Lower lobe of right lung (tissue), 2 donors: ENCODE data around the gene STK17A. TPM values are rescaled to one million over a fixed set of nuclear protein-coding genes. Genes with fewer than 3 reads are reported as not detected.
"Not testable (repeated sequence)": the region's sequence is repeated elsewhere in the genome, so short reads cannot be mapped to it uniquely, and the experiment has no call there.

ENCODE experiments used
- ATAC-seq, 2 donors: fragments of 200-7000 bp; cut with Tn5 transposase; one replicate each; pipeline ENCODE4 v1.9.1; 2020 to 2022; ENCODE audit warnings: mild to moderate bottlenecking in 2 of 2, moderate library complexity in 2 of 2
- DNase-seq: peaks from one replicate; pipeline ENCODE4 v3.0.0-alpha.2; 2020
- H3K27ac ChIP-seq: fragments of 200-600 bp; one replicate; pipeline ENCODE4 v1.8.0; 2022
- H3K27me3 ChIP-seq: fragments of 200-600 bp; one replicate; pipeline ENCODE4 v1.8.0; 2022; ENCODE audit warnings: low read depth
- H3K36me3 ChIP-seq: fragments of 200-600 bp; one replicate; pipeline ENCODE4 v1.8.0; 2022; ENCODE audit warnings: mild to moderate bottlenecking
- H3K4me1 ChIP-seq: fragments of 200-600 bp; one replicate; pipeline ENCODE4 v1.8.0; 2022
- H3K4me3 ChIP-seq: fragments of 200-600 bp; one replicate; pipeline ENCODE4 v1.8.0; 2022; ENCODE audit warnings: mild to moderate bottlenecking
- H3K9me3 ChIP-seq: fragments of 200-600 bp; one replicate; pipeline ENCODE4 v1.8.0; 2022
- intact Hi-C: fragments of 100-400 bp; cut with DNase I; formaldehyde crosslinking; loops from one replicate; pipeline ENCODE4 v1.11.0; 2022
- total RNA-seq: library from RNA; stranded (reverse); fragmentation: NEBNext Ultra II Directional; extraction: Animal tissue kit (Norgen Biotek cat#: 25700); gene quantifications from one replicate; pipeline ENCODE4 v1.2.1, GENCODE V29; 2021
- TF ChIP-seq, protein P1 (sequence below): fragments of 200-600 bp; IDR thresholded peaks from one replicate; pipeline ENCODE4 v1.8.0; 2022; ENCODE audit warnings: antibody characterized with exemption, mild to moderate bottlenecking
- donor health status: DM: no; HTN: yes; CAD: no; lungs with severe emphysema.

The STK17A gene
- total RNA-seq, 1 donor from 2014 or later = 27.1 TPM

DNA sequence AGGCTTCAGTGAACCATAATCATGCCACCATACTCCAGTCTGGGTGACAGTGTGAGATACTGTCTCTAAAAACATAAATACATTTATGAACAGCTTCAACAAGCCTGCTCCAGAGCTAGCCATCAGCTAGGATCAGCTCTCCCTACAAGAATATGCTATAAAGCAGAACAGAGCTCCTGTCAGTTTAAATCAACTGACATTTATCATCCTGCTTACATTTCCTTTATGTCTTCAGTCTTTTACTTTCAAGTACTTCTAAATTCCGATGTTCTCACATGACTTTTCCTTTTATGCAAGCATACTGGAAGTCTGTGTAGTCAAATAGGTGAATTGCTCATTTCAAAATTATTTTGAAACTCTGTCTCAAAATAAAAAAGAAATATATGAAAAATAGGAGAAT is 81.8 kb downstream of the STK17A start:
- ATAC-seq (no peak), DNase-seq (no peak)
- Histone ChIP-seq H3K9me3 (no peaks in the 10 kb centered on the region), H3K27me3 (no peaks in the 10 kb centered on the region), H3K4me3 (no peak overlapping the region), H3K36me3 (no peaks in the 10 kb centered on the region), H3K27ac (no peak overlapping the region), H3K4me1 (no peaks in the 10 kb centered on the region)
- TF ChIP-seq, protein P1, sequence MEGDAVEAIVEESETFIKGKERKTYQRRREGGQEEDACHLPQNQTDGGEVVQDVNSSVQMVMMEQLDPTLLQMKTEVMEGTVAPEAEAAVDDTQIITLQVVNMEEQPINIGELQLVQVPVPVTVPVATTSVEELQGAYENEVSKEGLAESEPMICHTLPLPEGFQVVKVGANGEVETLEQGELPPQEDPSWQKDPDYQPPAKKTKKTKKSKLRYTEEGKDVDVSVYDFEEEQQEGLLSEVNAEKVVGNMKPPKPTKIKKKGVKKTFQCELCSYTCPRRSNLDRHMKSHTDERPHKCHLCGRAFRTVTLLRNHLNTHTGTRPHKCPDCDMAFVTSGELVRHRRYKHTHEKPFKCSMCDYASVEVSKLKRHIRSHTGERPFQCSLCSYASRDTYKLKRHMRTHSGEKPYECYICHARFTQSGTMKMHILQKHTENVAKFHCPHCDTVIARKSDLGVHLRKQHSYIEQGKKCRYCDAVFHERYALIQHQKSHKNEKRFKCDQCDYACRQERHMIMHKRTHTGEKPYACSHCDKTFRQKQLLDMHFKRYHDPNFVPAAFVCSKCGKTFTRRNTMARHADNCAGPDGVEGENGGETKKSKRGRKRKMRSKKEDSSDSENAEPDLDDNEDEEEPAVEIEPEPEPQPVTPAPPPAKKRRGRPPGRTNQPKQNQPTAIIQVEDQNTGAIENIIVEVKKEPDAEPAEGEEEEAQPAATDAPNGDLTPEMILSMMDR = no peak
- intact Hi-C loops = no loop called here

DNA sequence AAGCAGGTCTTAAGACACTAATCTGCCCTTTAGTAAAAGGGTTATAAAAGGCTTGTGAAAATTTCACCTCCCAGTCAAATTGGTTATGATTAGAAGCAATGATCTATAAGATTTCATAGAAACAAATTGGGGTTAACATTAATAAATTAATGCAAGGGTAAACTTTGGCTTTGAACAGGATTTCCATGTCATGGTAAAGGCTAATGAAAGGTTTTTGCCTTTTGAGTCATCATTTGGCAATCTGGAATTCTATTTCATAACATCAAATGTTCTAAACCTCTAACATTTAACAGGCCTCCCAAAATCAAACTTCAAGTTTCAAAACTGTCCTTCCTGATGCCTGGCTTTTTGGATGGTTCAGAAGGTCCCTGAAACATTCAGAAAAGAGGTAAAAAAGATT is 84.0 kb downstream of the STK17A start:
- ATAC-seq (no peak), DNase-seq (no peak)
- H3K9me3 ChIP-seq = no peaks in the 10 kb centered on the region
- no peaks in the 10 kb centered on the region for H3K36me3 ChIP-seq
- H3K27me3 ChIP-seq = no peaks in the 10 kb centered on the region
- no peak overlapping the region for H3K27ac ChIP-seq
- TF ChIP-seq, protein P1 = no peak
- H3K4me3 ChIP-seq = no peak overlapping the region
- intact Hi-C loops = no loop called here
- H3K4me1 ChIP-seq = no peaks in the 10 kb centered on the region

DNA sequence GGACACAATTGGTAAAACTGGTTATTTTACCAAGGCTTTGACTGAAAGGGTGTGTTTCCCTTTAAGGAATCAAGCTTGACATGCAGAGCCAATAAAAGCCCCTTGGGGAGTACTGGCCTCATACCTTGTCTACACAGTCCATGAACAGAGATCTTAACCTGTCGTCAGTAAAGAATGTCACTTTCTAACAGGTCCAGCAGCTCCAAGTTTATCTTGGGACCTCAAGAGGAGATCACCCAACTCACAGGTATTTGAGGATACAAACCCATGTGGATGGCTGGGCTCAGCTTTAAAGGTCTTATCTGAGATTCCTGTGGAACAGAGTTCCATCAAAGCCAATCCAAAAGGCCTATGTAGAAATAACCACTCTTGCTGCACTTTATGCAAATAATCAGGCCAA is 85.1 kb downstream of the STK17A start:
- H3K27ac ChIP-seq = no peak overlapping the region
- intact Hi-C loops = no loop called here
- no peak for ATAC-seq
- no peaks in the 10 kb centered on the region for H3K36me3 ChIP-seq
- no peaks in the 10 kb centered on the region for H3K4me1 ChIP-seq
- TF ChIP-seq, protein P1 = no peak
- no peak overlapping the region for H3K4me3 ChIP-seq
- no peaks in the 10 kb centered on the region for H3K27me3 ChIP-seq
- DNase-seq = no peak
- no peaks in the 10 kb centered on the region for H3K9me3 ChIP-seq

DNA sequence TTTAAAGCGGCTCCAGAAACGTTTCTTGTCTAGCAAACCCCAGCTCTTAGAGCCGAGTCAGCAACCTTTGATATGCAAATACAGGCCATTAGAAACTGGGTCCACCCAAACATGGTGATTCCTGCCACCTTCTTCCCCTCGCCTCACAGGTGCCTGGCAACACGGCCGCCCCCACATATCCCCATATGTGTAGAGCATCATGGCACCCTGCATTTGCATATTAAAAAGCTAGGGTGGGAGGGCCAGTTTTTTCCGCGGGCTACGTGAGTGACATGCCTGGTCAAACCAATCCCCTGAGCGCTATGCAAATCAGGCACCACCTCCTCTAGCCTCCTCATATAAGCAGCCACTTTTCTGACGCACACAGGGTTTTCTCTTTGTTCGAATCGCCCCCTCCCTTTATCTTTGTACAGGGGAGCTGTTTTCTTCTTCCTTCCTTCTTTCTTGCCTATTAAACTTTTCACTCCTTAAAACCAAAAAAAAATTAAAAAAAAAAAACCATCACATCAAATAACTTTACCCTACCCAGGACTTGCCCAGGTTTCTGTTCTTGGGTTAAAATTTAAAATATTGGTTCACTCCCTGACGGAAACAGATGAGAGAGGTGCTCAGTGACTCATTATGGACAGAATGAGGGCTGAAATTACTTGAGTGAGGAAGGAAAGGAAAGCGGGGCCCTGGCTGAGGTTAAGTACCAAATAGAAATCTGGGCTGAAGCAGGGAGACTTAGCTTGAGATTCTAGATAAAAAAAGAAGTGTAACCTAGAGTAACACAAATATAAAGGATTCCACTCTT is 86.6 kb downstream of the STK17A start:
- TF ChIP-seq, protein P1 = no peak
- peak in 1 of 2 donors; percentile 51 for ATAC-seq
- Histone ChIP-seq H3K27ac (no peak overlapping the region), H3K4me1 (peaks cover under 1% of the 10 kb centered on the region), H3K9me3 (no peaks in the 10 kb centered on the region), H3K4me3 (no peak overlapping the region), H3K27me3 (no peaks in the 10 kb centered on the region), H3K36me3 (no peaks in the 10 kb centered on the region)
- no peak for DNase-seq
- intact Hi-C loops = no loop called here

DNA sequence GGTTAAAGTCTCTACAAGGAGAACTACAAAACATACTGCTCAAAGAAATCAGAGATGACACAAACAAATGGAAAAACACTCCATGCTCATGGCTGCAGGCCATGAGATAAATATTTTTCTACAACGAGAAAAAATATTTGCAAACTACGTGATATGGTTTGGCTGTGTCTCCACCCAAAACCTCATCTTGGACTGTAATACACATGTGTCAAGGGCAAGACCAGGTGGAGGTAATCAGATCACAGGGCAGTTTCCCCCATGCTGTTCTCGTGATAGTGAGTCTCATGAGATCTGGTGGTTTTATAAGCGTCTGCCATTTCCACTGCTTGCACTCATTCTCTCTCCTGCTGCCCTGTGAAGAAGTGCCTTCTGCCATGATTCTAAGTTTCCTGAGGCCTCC is 88.6 kb downstream of the STK17A start:
- H3K36me3 ChIP-seq = no peaks in the 10 kb centered on the region
- TF ChIP-seq, protein P1 = no peak
- H3K4me1 ChIP-seq = peaks cover 4% of the 10 kb centered on the region
- no peaks in the 10 kb centered on the region for H3K27me3 ChIP-seq
- ATAC-seq (no peak), DNase-seq (no peak)
- H3K9me3 ChIP-seq = no peaks in the 10 kb centered on the region
- intact Hi-C loops = no loop called here
- no peak overlapping the region for H3K4me3 ChIP-seq
- no peak overlapping the region for H3K27ac ChIP-seq

DNA sequence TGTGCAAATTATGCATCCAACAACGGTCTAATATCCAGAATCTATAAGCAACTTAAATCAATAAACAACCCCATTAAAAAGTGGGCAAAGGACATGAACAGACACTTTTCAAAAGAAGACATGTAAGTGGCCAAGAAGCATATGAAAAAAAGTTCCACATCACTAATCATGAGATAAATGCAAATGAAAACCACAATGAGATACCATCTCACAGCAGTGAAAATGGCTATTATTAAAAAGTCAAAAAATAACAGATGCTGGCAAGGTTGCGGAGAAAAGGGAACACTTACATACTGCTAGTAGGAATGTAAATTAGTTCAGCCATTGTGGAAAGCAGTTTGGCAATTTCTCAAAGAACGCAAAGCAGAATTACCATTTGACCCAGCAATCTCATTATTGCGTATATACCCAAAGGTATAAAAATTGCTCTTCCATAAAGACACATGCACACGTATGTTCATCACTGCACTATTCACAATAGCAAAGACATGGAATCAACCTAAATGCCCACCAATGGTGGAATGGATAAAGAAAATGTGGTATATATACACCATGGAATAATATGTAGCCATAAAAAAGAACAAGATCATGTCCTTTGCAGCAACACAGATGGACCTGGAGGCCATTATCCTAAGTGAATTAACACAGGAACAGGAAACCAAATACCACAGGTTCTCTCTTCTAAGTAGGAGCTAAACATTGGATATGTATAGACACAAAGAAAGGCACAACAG is 90.5 kb downstream of the STK17A start:
- DNase-seq, intact Hi-C loops, H3K36me3 ChIP-seq, H3K4me3 ChIP-seq, ATAC-seq, H3K27ac ChIP-seq, H3K4me1 ChIP-seq, H3K9me3 ChIP-seq, H3K27me3 ChIP-seq: not testable (repeated sequence)
